ENCODE results near the gene PDLIM5. TPM values are rescaled to one million over a fixed set of nuclear protein-coding genes. Genes with fewer than 3 reads are reported as not detected.

The PDLIM5 gene
- polyA plus RNA-seq, 1 donor (not counting 4 experiments of a cell fraction or from before 2014, with no cell fraction given), result 112 TPM

GRCh38 chr4:94516999-94517398 is 65.3 kb downstream of the PDLIM5 start:
- Histone ChIP-seq H2AFZ (ENCODE audit: control insufficient read depth, low read length) (no peak overlapping the region), H3K4me2 (ENCODE audit: control insufficient read depth, extremely low read depth, insufficient read depth, low read depth, low read length) (no peak overlapping the region), H3K36me3 (ENCODE audit: control insufficient read depth in 2 of 2, extremely low read depth in 1 of 2, insufficient read depth in 2 of 2, low read length in 2 of 2) (no peaks in the 10 kb centered on the region), H3K9ac (ENCODE audit: control insufficient read depth, extremely low read depth, insufficient read depth, low read length) (no peak overlapping the region), H3K4me1 (ENCODE audit: control insufficient read depth, extremely low read depth, insufficient read depth, low read length) (peaks cover 12% of the 10 kb centered on the region), H3K9me3 (ENCODE audit: control insufficient read depth, low read depth, low read length) (no peaks in the 10 kb centered on the region), H3K9me1 (ENCODE audit: control insufficient read depth, extremely low read depth, insufficient read depth, low read length) (peaks cover 5% of the 10 kb centered on the region), H3K27me3 (ENCODE audit: control insufficient read depth, extremely low read depth, insufficient read depth, low read length) (no peaks in the 10 kb centered on the region), H4K20me1 (ENCODE audit: control insufficient read depth, extremely low read depth, insufficient read depth, low read length) (peaks cover 6% of the 10 kb centered on the region), H3K4me3 (ENCODE audit: control insufficient read depth in 2 of 3, extremely low read depth in 1 of 3, insufficient read depth in 2 of 3, low read depth in 1 of 3, low read length in 3 of 3) (no peak overlapping the region), H3K79me2 (ENCODE audit: control insufficient read depth, insufficient read depth, low read length) (peaks cover 86% of the 10 kb centered on the region), H3K27ac (ENCODE audit: control insufficient read depth, insufficient read depth, low read length) (no peak overlapping the region)
- no peak for TF ChIP-seq CTCF (optimal IDR thresholded peaks at IDR 0.05 in 1 of 3, IDR thresholded peaks at IDR 0.05 in 1 of 3, conservative IDR thresholded peaks at IDR 0.05 in 1 of 3; ENCODE audit: extremely low read depth in 1 of 3, insufficient read depth in 2 of 3, low read length in 3 of 3)
- no peak for TF ChIP-seq EZH2 (IDR thresholded peaks at IDR 0.05; ENCODE audit: low read length)
- no peak for FAIRE-seq
- dilution Hi-C loops (cut with MboI; ENCODE audit: extremely low pct_ligation_motif_present, low sequenced_read_pairs), result no loop called here
- no peak for DNase-seq (ENCODE audit: low read depth, low spot score)

GRCh38 chr4:94517492-94517891 is 65.8 kb downstream of the PDLIM5 start:
- dilution Hi-C loops (cut with MboI; ENCODE audit: extremely low pct_ligation_motif_present, low sequenced_read_pairs), result no loop called here
- DNase-seq (ENCODE audit: low read depth, low spot score) (no peak), FAIRE-seq (no peak)
- Histone ChIP-seq H3K79me2 (ENCODE audit: control insufficient read depth, insufficient read depth, low read length) (peaks cover 81% of the 10 kb centered on the region), H3K9ac (ENCODE audit: control insufficient read depth, extremely low read depth, insufficient read depth, low read length) (no peak overlapping the region), H3K9me1 (ENCODE audit: control insufficient read depth, extremely low read depth, insufficient read depth, low read length) (peaks cover 5% of the 10 kb centered on the region), H4K20me1 (ENCODE audit: control insufficient read depth, extremely low read depth, insufficient read depth, low read length) (peaks cover 6% of the 10 kb centered on the region), H3K27me3 (ENCODE audit: control insufficient read depth, extremely low read depth, insufficient read depth, low read length) (no peaks in the 10 kb centered on the region), H3K27ac (ENCODE audit: control insufficient read depth, insufficient read depth, low read length) (no peak overlapping the region), H3K4me3 (ENCODE audit: control insufficient read depth in 2 of 3, extremely low read depth in 1 of 3, insufficient read depth in 2 of 3, low read depth in 1 of 3, low read length in 3 of 3) (no peak overlapping the region), H3K4me1 (ENCODE audit: control insufficient read depth, extremely low read depth, insufficient read depth, low read length) (peaks cover 12% of the 10 kb centered on the region), H3K36me3 (ENCODE audit: control insufficient read depth in 2 of 2, extremely low read depth in 1 of 2, insufficient read depth in 2 of 2, low read length in 2 of 2) (no peaks in the 10 kb centered on the region), H3K4me2 (ENCODE audit: control insufficient read depth, extremely low read depth, insufficient read depth, low read depth, low read length) (no peak overlapping the region), H3K9me3 (ENCODE audit: control insufficient read depth, low read depth, low read length) (no peaks in the 10 kb centered on the region), H2AFZ (ENCODE audit: control insufficient read depth, low read length) (no peak overlapping the region)
- TF ChIP-seq EZH2 (IDR thresholded peaks at IDR 0.05; ENCODE audit: low read length) (no peak), CTCF (optimal IDR thresholded peaks at IDR 0.05 in 1 of 3, IDR thresholded peaks at IDR 0.05 in 1 of 3, conservative IDR thresholded peaks at IDR 0.05 in 1 of 3; ENCODE audit: extremely low read depth in 1 of 3, insufficient read depth in 2 of 3, low read length in 3 of 3) (no peak)
